ENCODE measurements around the gene RRP15.

DNA sequence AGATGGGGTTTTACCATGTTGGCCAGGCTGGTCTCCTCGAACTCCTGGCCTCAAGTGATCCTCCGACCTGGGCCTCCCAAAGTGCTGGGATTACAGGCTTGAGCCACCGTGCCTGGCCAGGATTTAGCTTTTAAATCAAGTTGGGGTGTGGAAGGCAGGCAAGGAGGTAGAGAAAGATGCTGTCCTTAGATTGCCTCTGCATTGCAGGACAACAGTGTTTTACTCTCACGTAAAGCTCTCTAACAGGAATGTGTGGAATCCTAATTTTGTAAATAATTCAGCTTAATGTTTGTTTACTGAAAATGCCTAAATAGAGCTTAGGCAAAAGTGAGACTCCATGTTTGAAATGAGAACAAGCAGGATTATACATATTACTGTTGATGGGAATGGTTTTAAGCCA lies 30.5 kb downstream of the RRP15 start:
- no peak for TF ChIP-seq CTCF (IDR thresholded peaks at IDR 0.05)
- TF ChIP-seq EZH2phosphoT487 (IDR thresholded peaks at IDR 0.05): no peak
- no peak for TF ChIP-seq EZH2 (IDR thresholded peaks at IDR 0.05)

Data from neural progenitor cell (in vitro differentiated cells).